Measurements from ENCODE around the gene EPOP. TPM values are rescaled to one million over a fixed set of nuclear protein-coding genes. Genes with fewer than 3 reads are reported as not detected.

The EPOP gene
- total and polyA plus RNA-seq, 2 of the 13 experiments (the other 11 are each of a cell fraction or from before 2014, with no cell fraction given) = 14.7 to 37.8 TPM

GRCh38 chr17:38702166-38702915, 27.6 kb upstream of the EPOP start (continued):
- TF ChIP-seq HDAC2 (CRISPR knock-in tag; IDR thresholded peaks at IDR 0.05) (no peak; the same call in 1 of the 2 replicates), GMEB1 (CRISPR knock-in tag; IDR thresholded peaks at IDR 0.05; ENCODE audit: borderline replicate concordance) (peak; percentile 63; the same call in 1 of the 2 replicates), ZNF546 (CRISPR knock-in tag; conservative IDR thresholded peaks at IDR 0.05) (no peak; the same call in 1 of the 2 replicates), SIX1 (CRISPR knock-in tag; IDR thresholded peaks at IDR 0.05; ENCODE audit: borderline replicate concordance) (no peak), ZNF264 (CRISPR knock-in tag; IDR thresholded peaks at IDR 0.05) (0 out of 2 replicates have a peak, but pooled peaks have one; percentile 27), SRY (CRISPR knock-in tag; IDR thresholded peaks at IDR 0.05) (peak; percentile 47; the same call in 1 of the 2 replicates), CBX1 (IDR thresholded peaks at IDR 0.05; ENCODE audit: low read depth) (no peak), TBP (CRISPR knock-in tag; IDR thresholded peaks at IDR 0.05) (no peak), ZNF496 (CRISPR knock-in tag; IDR thresholded peaks at IDR 0.05; ENCODE audit: insufficient replicate concordance) (no peak), ZNF644 (CRISPR knock-in tag; IDR thresholded peaks at IDR 0.05; ENCODE audit: low read depth) (no peak), POGK (CRISPR knock-in tag; conservative IDR thresholded peaks at IDR 0.05) (no peak; the same call in 1 of the 2 replicates), ZFP36L2 (CRISPR knock-in tag; IDR thresholded peaks at IDR 0.05) (no peak), ERF (CRISPR knock-in tag; IDR thresholded peaks at IDR 0.05) (no peak; the same call in 1 of the 2 replicates), TEAD2 (CRISPR knock-in tag; IDR thresholded peaks at IDR 0.05) (peak; percentile 64; the same call in 1 of the 2 replicates), STAG1 (CRISPR knock-in tag; IDR thresholded peaks at IDR 0.05) (no peak), MED13 (CRISPR knock-in tag; IDR thresholded peaks at IDR 0.05) (peak; percentile 86), ZNF138 (CRISPR knock-in tag; IDR thresholded peaks at IDR 0.05; ENCODE audit: low read depth) (no peak; the same call in 1 of the 2 replicates), ZNF572 (CRISPR knock-in tag; IDR thresholded peaks at IDR 0.05) (peak; percentile 43; the same call in 1 of the 2 replicates), ZNF547 (CRISPR knock-in tag; IDR thresholded peaks at IDR 0.05) (peak; percentile 68; the same call in 1 of the 2 replicates), TEAD3 (CRISPR knock-in tag; optimal IDR thresholded peaks at IDR 0.05; ENCODE audit: borderline replicate concordance) (peak; percentile 82)
- TF ChIP-seq, protein P1, sequence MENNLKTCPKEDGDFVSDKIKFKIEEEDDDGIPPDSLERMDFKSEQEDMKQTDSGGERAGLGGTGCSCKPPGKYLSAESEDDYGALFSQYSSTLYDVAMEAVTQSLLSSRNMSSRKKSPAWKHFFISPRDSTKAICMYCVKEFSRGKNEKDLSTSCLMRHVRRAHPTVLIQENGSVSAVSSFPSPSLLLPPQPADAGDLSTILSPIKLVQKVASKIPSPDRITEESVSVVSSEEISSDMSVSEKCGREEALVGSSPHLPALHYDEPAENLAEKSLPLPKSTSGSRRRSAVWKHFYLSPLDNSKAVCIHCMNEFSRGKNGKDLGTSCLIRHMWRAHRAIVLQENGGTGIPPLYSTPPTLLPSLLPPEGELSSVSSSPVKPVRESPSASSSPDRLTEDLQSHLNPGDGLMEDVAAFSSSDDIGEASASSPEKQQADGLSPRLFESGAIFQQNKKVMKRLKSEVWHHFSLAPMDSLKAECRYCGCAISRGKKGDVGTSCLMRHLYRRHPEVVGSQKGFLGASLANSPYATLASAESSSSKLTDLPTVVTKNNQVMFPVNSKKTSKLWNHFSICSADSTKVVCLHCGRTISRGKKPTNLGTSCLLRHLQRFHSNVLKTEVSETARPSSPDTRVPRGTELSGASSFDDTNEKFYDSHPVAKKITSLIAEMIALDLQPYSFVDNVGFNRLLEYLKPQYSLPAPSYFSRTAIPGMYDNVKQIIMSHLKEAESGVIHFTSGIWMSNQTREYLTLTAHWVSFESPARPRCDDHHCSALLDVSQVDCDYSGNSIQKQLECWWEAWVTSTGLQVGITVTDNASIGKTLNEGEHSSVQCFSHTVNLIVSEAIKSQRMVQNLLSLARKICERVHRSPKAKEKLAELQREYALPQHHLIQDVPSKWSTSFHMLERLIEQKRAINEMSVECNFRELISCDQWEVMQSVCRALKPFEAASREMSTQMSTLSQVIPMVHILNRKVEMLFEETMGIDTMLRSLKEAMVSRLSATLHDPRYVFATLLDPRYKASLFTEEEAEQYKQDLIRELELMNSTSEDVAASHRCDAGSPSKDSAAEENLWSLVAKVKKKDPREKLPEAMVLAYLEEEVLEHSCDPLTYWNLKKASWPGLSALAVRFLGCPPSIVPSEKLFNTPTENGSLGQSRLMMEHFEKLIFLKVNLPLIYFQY (CRISPR knock-in tag; IDR thresholded peaks at IDR 0.05; ENCODE audit: borderline replicate concordance) = peak; percentile 21; the same call in 1 of the 2 replicates
- TF ChIP-seq, protein P2, sequence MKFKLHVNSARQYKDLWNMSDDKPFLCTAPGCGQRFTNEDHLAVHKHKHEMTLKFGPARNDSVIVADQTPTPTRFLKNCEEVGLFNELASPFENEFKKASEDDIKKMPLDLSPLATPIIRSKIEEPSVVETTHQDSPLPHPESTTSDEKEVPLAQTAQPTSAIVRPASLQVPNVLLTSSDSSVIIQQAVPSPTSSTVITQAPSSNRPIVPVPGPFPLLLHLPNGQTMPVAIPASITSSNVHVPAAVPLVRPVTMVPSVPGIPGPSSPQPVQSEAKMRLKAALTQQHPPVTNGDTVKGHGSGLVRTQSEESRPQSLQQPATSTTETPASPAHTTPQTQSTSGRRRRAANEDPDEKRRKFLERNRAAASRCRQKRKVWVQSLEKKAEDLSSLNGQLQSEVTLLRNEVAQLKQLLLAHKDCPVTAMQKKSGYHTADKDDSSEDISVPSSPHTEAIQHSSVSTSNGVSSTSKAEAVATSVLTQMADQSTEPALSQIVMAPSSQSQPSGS (CRISPR knock-in tag; IDR thresholded peaks at IDR 0.05) = peak; percentile 63
